Measurements from ENCODE around the gene EPB41L4A. TPM values are rescaled to one million over a fixed set of nuclear protein-coding genes. Genes with fewer than 3 reads are reported as not detected.

EPB41L4A gene
- total RNA-seq, 1 donor from 2014 or later = 11.1 TPM

DNA sequence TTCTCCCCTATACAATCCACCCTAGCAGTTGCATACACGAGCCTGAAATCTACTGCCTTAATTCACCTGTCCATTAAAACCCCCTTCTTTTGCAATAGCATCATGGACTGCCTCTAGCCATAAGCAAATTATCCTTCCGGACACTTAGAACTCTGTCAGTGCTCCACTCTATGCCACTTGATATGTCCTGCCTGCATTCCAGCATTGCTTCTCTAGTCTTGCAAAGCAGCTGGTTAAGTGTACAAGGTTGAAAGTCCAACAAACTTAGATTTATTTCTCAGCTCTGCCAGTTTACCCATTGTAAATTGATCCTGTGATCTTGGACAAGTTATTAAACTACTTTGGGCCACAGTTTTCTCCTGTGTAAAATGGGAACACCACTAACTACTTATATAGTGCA lies 197.9 kb downstream of the EPB41L4A start:
- H3K36me3 Mint-ChIP-seq (ENCODE audit: low read depth, unreplicated experiment) = no peaks in the 10 kb centered on the region
- no peak for TF ChIP-seq EZH2 (IDR thresholded peaks at IDR 0.05; ENCODE audit: insufficient read depth, low read length)
- TF ChIP-seq CTCF (IDR thresholded peaks at IDR 0.05; ENCODE audit: insufficient read depth, low read depth, low read length) = no peak
- H2AFZ ChIP-seq (ENCODE audit: low read depth, low read length) = no peak overlapping the region
- H3K27me3 Mint-ChIP-seq (ENCODE audit: low read depth, unreplicated experiment) = no peaks in the 10 kb centered on the region
- no peaks in the 10 kb centered on the region for H3K36me3 ChIP-seq (ENCODE audit: insufficient read depth, low read length)
- H3K4me3 ChIP-seq (ENCODE audit: insufficient read depth, low read depth, low read length) = no peak overlapping the region
- H3K9me3 ChIP-seq (ENCODE audit: insufficient read depth, low read depth, low read length) = no peaks in the 10 kb centered on the region
- H3K79me2 ChIP-seq (ENCODE audit: insufficient read depth, low read length) = no peaks in the 10 kb centered on the region
- no peaks in the 10 kb centered on the region for H4K20me1 ChIP-seq (ENCODE audit: insufficient read depth, low read length)
- no peak overlapping the region for H3K9ac ChIP-seq (ENCODE audit: low read length)
- no peaks in the 10 kb centered on the region for H3K9me3 Mint-ChIP-seq (ENCODE audit: unreplicated experiment)
- H3K27ac Mint-ChIP-seq (ENCODE audit: unreplicated experiment) = no peak overlapping the region
- no peaks in the 10 kb centered on the region for H3K4me1 ChIP-seq (ENCODE audit: insufficient read depth, low read length)
- DNase-seq (ENCODE audit: low read depth) (no peak), FAIRE-seq (no peak)
- H3K27ac ChIP-seq (ENCODE audit: low read depth, low read length) = no peak overlapping the region
- no peaks in the 10 kb centered on the region for H3K27me3 ChIP-seq (ENCODE audit: insufficient read depth, low read length)
- H3K4me3 Mint-ChIP-seq (ENCODE audit: unreplicated experiment) = no peak overlapping the region
- H3K4me2 ChIP-seq (ENCODE audit: low read length) = no peak overlapping the region
- no peaks in the 10 kb centered on the region for H3K4me1 Mint-ChIP-seq (ENCODE audit: low read depth, unreplicated experiment)

- no peaks in the 10 kb centered on the region for H3K79me2 ChIP-seq (ENCODE audit: insufficient read depth, low read length)
- H2AFZ ChIP-seq (ENCODE audit: low read depth, low read length) = no peak overlapping the region
- FAIRE-seq (no peak), DNase-seq (ENCODE audit: low read depth) (no peak)
- H3K9me3 Mint-ChIP-seq (ENCODE audit: unreplicated experiment) = no peaks in the 10 kb centered on the region
- H3K36me3 Mint-ChIP-seq (ENCODE audit: low read depth, unreplicated experiment) = no peaks in the 10 kb centered on the region
- H3K4me3 ChIP-seq (ENCODE audit: insufficient read depth, low read depth, low read length) = no peak overlapping the region
- H4K20me1 ChIP-seq (ENCODE audit: insufficient read depth, low read length) = no peaks in the 10 kb centered on the region
- no peak for TF ChIP-seq EZH2 (IDR thresholded peaks at IDR 0.05; ENCODE audit: insufficient read depth, low read length)
- no peak overlapping the region for H3K4me2 ChIP-seq (ENCODE audit: low read length)
- no peaks in the 10 kb centered on the region for H3K27me3 ChIP-seq (ENCODE audit: insufficient read depth, low read length)
- H3K4me3 Mint-ChIP-seq (ENCODE audit: unreplicated experiment) = no peak overlapping the region
- H3K9me3 ChIP-seq (ENCODE audit: insufficient read depth, low read depth, low read length) = no peaks in the 10 kb centered on the region
- H3K27ac ChIP-seq (ENCODE audit: low read depth, low read length) = no peak overlapping the region
- H3K36me3 ChIP-seq (ENCODE audit: insufficient read depth, low read length) = no peaks in the 10 kb centered on the region
- no peak overlapping the region for H3K9ac ChIP-seq (ENCODE audit: low read length)
- no peak overlapping the region for H3K27ac Mint-ChIP-seq (ENCODE audit: unreplicated experiment)
- no peaks in the 10 kb centered on the region for H3K27me3 Mint-ChIP-seq (ENCODE audit: low read depth, unreplicated experiment)
- no peaks in the 10 kb centered on the region for H3K4me1 ChIP-seq (ENCODE audit: insufficient read depth, low read length)
- no peaks in the 10 kb centered on the region for H3K4me1 Mint-ChIP-seq (ENCODE audit: low read depth, unreplicated experiment)
These were observed 200.1 kb downstream of the EPB41L4A start for GRCh38 chr5:112219000-112219399.

DNA sequence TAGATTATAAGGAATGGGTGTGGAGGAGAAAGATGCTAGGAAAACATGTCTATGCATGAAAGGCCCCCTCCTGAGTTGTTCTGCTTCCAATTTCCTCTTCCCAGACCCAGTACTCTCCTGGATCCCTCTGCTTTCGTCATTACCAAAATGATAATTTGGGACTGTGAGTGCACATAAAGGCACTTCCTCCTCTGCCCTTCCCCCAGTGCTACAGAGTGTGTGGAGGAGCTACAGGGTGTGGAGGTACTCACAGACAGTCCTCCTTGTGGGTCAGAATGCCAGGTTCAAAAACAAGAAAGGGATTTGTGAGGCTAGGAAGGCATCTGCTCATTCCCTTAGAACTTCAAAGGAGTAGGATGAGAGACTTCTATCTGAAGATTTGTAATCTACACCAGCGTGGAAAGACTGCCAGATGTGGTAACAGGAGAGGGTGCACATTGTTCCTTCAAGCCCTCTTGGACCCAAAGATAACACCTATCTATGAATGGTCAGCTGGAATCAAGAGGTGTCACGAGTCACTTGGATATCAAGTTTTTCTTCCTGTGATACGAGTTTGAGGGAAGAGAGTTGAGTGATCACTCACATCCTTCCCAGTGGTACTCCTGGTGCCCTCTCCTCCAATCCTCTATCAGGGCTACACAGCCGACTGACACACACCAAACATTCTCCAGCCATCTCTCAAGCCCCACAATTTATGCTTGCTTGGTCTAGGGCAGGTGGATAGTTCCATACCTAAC lies 201.1 kb downstream of the EPB41L4A start:
- no peaks in the 10 kb centered on the region for H4K20me1 ChIP-seq (ENCODE audit: insufficient read depth, low read length)
- H3K79me2 ChIP-seq (ENCODE audit: insufficient read depth, low read length) = no peaks in the 10 kb centered on the region
- Mint-ChIP-seq H3K4me3 (ENCODE audit: unreplicated experiment) (no peak overlapping the region), H3K27ac (ENCODE audit: unreplicated experiment) (no peak overlapping the region), H3K4me1 (ENCODE audit: low read depth, unreplicated experiment) (no peaks in the 10 kb centered on the region), H3K27me3 (ENCODE audit: low read depth, unreplicated experiment) (no peaks in the 10 kb centered on the region), H3K9me3 (ENCODE audit: unreplicated experiment) (no peaks in the 10 kb centered on the region), H3K36me3 (ENCODE audit: low read depth, unreplicated experiment) (no peaks in the 10 kb centered on the region)
- no peaks in the 10 kb centered on the region for H3K9me3 ChIP-seq (ENCODE audit: insufficient read depth, low read depth, low read length)
- TF ChIP-seq CTCF (IDR thresholded peaks at IDR 0.05; ENCODE audit: insufficient read depth, low read depth, low read length) (no peak), EZH2 (IDR thresholded peaks at IDR 0.05; ENCODE audit: insufficient read depth, low read length) (no peak)
- no peak overlapping the region for H3K4me3 ChIP-seq (ENCODE audit: insufficient read depth, low read depth, low read length)
- H3K36me3 ChIP-seq (ENCODE audit: insufficient read depth, low read length) = no peaks in the 10 kb centered on the region
- no peak for DNase-seq (ENCODE audit: low read depth)
- no peak for FAIRE-seq
- H2AFZ ChIP-seq (ENCODE audit: low read depth, low read length) = no peak overlapping the region
- no peaks in the 10 kb centered on the region for H3K27me3 ChIP-seq (ENCODE audit: insufficient read depth, low read length)
- H3K4me1 ChIP-seq (ENCODE audit: insufficient read depth, low read length) = no peaks in the 10 kb centered on the region
- no peak overlapping the region for H3K4me2 ChIP-seq (ENCODE audit: low read length)
- no peak overlapping the region for H3K9ac ChIP-seq (ENCODE audit: low read length)
- no peak overlapping the region for H3K27ac ChIP-seq (ENCODE audit: low read depth, low read length)
